T-cell (primary cell): Measurements from ENCODE around the gene MARF1. TPM values are rescaled to one million over a fixed set of nuclear protein-coding genes. Genes with fewer than 3 reads are reported as not detected.
A peak's percentile ranks its signal among the peaks of the same experiment; 100 is the strongest.
"Not testable (repeated sequence)": the region's sequence is repeated elsewhere in the genome, so short reads cannot be mapped to it uniquely, and the experiment has no call there.

Source experiments
- ATAC-seq, 4 experiments: fragments of 200-7000 bp in 3 of 4; fragments of 150-1000 bp in 1 of 4; cut with Tn5 transposase; replicated peaks in 1 of 4; 1 replicate in 3 of 4; 2 replicates in 1 of 4; pipeline ENCODE4 v1.10.0; 2021; ENCODE audit warnings: moderate library complexity in 3 of 4, mild to moderate bottlenecking in 2 of 4, moderate number of reproducible peaks in 1 of 4
- CTCF ChIA-PET, 2 donors: fragments of 300-600 bp; sonication (Branson Sonifier 250); formaldehyde crosslinking; loops; one replicate each; lab custom pipeline; 2022; ENCODE audit warnings: antibody characterized with exemption in 2 of 2; lab: Charles Lee
- POLR2A ChIA-PET, 2 donors: fragments of 300-600 bp; sonication (Branson Sonifier 250); formaldehyde crosslinking; loops; one replicate each; lab custom pipeline; 2022; ENCODE audit warnings: antibody characterized with exemption in 2 of 2; lab: Charles Lee
- DNase-seq, 35 experiments: peaks; one replicate each; pipeline versions ENCODE4 v3.0.0 to v3.0.0-alpha.2; 2013 to 2023
- H3K27ac ChIP-seq: one replicate; pipeline ENCODE4 v1.5.1; 2013; ENCODE audit warnings: low read length
- H3K27me3 ChIP-seq, 2 experiments: replicated peaks in 1 of 2; 1 replicate in 1 of 2; 2 replicates in 1 of 2; pipeline versions ENCODE4 v1.6.1 to v1.7.0; 2013; ENCODE audit warnings: low read length in 1 of 2, mixed read lengths in 1 of 2; ENCODE audit not compliant: control insufficient read depth in 2 of 2, insufficient read depth in 2 of 2; ENCODE audit errors: extremely low read depth in 1 of 2
- H3K36me3 ChIP-seq, 2 donors: 1 replicate in 1 of 2; 2 replicates in 1 of 2; pipeline versions ENCODE4 v1.6.1 to v1.7.0; 2013; ENCODE audit warnings: low read length in 1 of 2; ENCODE audit not compliant: control insufficient read depth in 2 of 2, insufficient read depth in 1 of 2; ENCODE audit errors: extremely low read depth in 1 of 2
- H3K4me1 ChIP-seq, 2 experiments: 1 replicate in 1 of 2; 2 replicates in 1 of 2; pipeline versions ENCODE4 v1.6.1 to v1.7.0; 2013; ENCODE audit warnings: low read length in 2 of 2, mixed read lengths in 1 of 2; ENCODE audit not compliant: insufficient read depth in 2 of 2, control insufficient read depth in 1 of 2; ENCODE audit errors: extremely low read depth in 1 of 2
- H3K4me3 ChIP-seq, 2 donors: 1 replicate in 1 of 2; 2 replicates in 1 of 2; pipeline versions ENCODE4 v1.5.1 to v1.7.0; 2013; ENCODE audit warnings: mild to moderate bottlenecking in 2 of 2, low read length in 1 of 2, moderate library complexity in 1 of 2; ENCODE audit not compliant: control insufficient read depth in 1 of 2; ENCODE audit errors: extremely low read depth in 1 of 2
- H3K9me3 ChIP-seq: 2 replicates; pipeline ENCODE4 v1.7.0; 2013
- H3K27ac Mint-ChIP-seq, 2 donors: one replicate each; pipeline ENCODE4 v1.8.0; 2020 to 2021; ENCODE audit warnings: mild to moderate bottlenecking in 2 of 2, mixed read lengths in 2 of 2
- H3K27me3 Mint-ChIP-seq, 2 donors: one replicate each; pipeline ENCODE4 v1.8.0; 2021 to 2022; ENCODE audit warnings: mixed read lengths in 2 of 2
- H3K36me3 Mint-ChIP-seq: one replicate; pipeline ENCODE4 v1.8.0; 2021; ENCODE audit warnings: mixed read lengths
- H3K4me1 Mint-ChIP-seq, 3 donors: one replicate each; pipeline ENCODE4 v1.8.0; 2020 to 2022; ENCODE audit warnings: mixed read lengths in 3 of 3, mild to moderate bottlenecking in 1 of 3
- H3K4me3 Mint-ChIP-seq, 3 donors: one replicate each; pipeline ENCODE4 v1.8.0; 2020 to 2022; ENCODE audit warnings: mild to moderate bottlenecking in 3 of 3, mixed read lengths in 3 of 3, moderate library complexity in 3 of 3
- H3K9me3 Mint-ChIP-seq, 3 donors: one replicate each; pipeline ENCODE4 v1.8.0; 2020 to 2022; ENCODE audit warnings: mixed read lengths in 3 of 3
- WGBS: methylation state at CpG from one replicate; pipeline ENCODE4 v1.1.5; 2013; ENCODE audit warnings: missing lambda C conversion rate; ENCODE audit not compliant: insufficient coverage; 5-methylcytosine and 5-hydroxymethylcytosine counted together
- total RNA-seq, 35 experiments: library from RNA in 6 of 35; stranded (reverse) in 6 of 35; fragments of 120-200 nt in 1 of 35; gene quantifications; one replicate each; pipeline versions ENCODE4 v1.2.1 to v1.2.4 and lab custom pipeline; 2013 to 2026

The MARF1 gene
- total RNA-seq, 5 donors from 2014 or later (not counting 1 experiment from before 2014, with no cell fraction given), result 151 to 180 (median 177) TPM

DNA sequence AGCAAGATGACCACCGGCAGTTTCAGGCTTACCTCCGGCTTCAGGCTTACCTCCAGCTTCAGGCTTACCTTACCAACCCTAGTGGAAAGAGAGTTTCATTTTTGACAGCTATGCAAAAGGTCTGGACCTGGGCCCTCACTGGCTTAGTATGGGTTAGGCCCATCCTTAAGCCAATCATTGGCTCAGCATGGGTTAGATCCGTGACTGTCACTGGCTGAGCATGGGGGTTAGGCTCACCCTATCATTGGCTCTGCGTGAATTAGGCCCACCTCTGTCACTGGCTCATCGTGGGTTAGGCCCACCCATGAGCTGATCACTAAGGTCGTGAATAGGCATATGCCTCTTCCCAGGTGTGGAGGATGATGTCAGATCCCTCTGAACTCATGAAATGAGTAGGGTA lies 15.2 kb upstream of the MARF1 start:
- no peaks in the 10 kb centered on the region for H3K9me3 Mint-ChIP-seq
- no peaks in the 10 kb centered on the region for H3K27me3 Mint-ChIP-seq
- peaks cover 26% of the 10 kb centered on the region for H3K36me3 Mint-ChIP-seq

DNA sequence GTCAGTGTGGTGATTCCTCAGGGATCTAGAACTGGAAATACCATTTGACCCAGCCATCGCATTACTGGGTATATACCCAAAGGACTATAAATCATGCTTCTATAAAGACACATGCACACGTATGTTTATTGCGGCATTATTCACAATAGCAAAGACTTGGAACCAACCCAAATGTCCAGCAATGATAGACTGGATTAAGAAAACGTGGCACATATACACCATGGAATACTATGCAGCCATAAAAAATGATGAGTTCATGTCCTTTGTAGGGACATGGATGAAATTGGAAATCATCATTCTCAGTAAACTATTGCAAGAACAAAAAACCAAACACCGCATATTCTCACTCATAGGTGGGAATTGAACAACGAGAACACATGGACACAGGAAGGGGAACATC lies 12.6 kb upstream of the MARF1 start:
- peaks cover 66 to 74% (median 69%) of the 10 kb centered on the region in 3 donors for H3K4me1 Mint-ChIP-seq

More for the DNA sequence above, 15.2 kb upstream of the MARF1 start:
- no peak overlapping the region for H3K27ac ChIP-seq
- H3K36me3 ChIP-seq, result peaks cover 0 to 24% of the 10 kb centered on the region in 2 donors
- Mint-ChIP-seq H3K4me3 (no peak overlapping the region), H3K27ac (peak overlapping the region; percentile 75 to 79), H3K4me1 (peaks cover 63 to 72% (median 64%) of the 10 kb centered on the region in 3 donors)
- H3K9me3 ChIP-seq, result no peaks in the 10 kb centered on the region
- no peak overlapping the region for H3K4me3 ChIP-seq
- H3K4me1 ChIP-seq, result peaks cover 6 to 52% of the 10 kb centered on the region in 2 experiments
- no peak for DNase-seq
- CTCF ChIA-PET, result interaction anchor here (0.6 to 1.0 kb wide), 2 partner anchors 14 to 117 kb away, joined by 3 to 7 read pairs; no protein-coding TSS in a partner anchor
- WGBS, result 100% methylated on average over 1 of the region's 6 CpGs
- POLR2A ChIA-PET, result interaction anchor here in 1 of 2 donors (0.6 kb wide), 1 partner anchor 29 kb away, joined by 3 read pairs; no protein-coding TSS in a partner anchor
- ATAC-seq, result no peak
- H3K27me3 ChIP-seq, result no peaks in the 10 kb centered on the region

GRCh38 chr16:15654591-15654990 lies 11.6 kb upstream of the MARF1 start:
- no peaks in the 10 kb centered on the region for H3K27me3 Mint-ChIP-seq
- H3K4me3 Mint-ChIP-seq, result no peak overlapping the region
- WGBS, result 100% methylated on average over 1 of the region's 2 CpGs
- no peak overlapping the region for H3K27ac ChIP-seq
- no peak for DNase-seq
- H3K27me3 ChIP-seq, result no peaks in the 10 kb centered on the region
- H3K4me3 ChIP-seq, result no peak overlapping the region
- no peak for ATAC-seq
- CTCF ChIA-PET, result no interaction called here
- POLR2A ChIA-PET, result no interaction called here
- H3K4me1 ChIP-seq, result peaks cover 10 to 60% of the 10 kb centered on the region in 2 experiments
- peaks cover 14% of the 10 kb centered on the region for H3K36me3 Mint-ChIP-seq
- no peak overlapping the region for H3K27ac Mint-ChIP-seq
- H3K9me3 Mint-ChIP-seq, result no peaks in the 10 kb centered on the region
- peaks cover 0 to 18% of the 10 kb centered on the region in 2 donors for H3K36me3 ChIP-seq
- H3K4me1 Mint-ChIP-seq, result peaks cover 61 to 69% (median 63%) of the 10 kb centered on the region in 3 donors
- H3K9me3 ChIP-seq, result no peaks in the 10 kb centered on the region

More for the DNA sequence above, 12.6 kb upstream of the MARF1 start:
- H3K27me3 ChIP-seq, H3K27me3 Mint-ChIP-seq, H3K9me3 ChIP-seq, H3K4me3 ChIP-seq, H3K9me3 Mint-ChIP-seq, CTCF ChIA-PET, DNase-seq, ATAC-seq, H3K27ac Mint-ChIP-seq, POLR2A ChIA-PET, H3K27ac ChIP-seq, H3K4me3 Mint-ChIP-seq: not testable (repeated sequence)
- WGBS, result no CpG with 5 or more reads among the region's 6 CpGs
- peaks cover 0 to 23% of the 10 kb centered on the region in 2 donors for H3K36me3 ChIP-seq
- H3K4me1 ChIP-seq, result peaks cover 14 to 67% of the 10 kb centered on the region in 2 experiments
- peaks cover 14% of the 10 kb centered on the region for H3K36me3 Mint-ChIP-seq

DNA sequence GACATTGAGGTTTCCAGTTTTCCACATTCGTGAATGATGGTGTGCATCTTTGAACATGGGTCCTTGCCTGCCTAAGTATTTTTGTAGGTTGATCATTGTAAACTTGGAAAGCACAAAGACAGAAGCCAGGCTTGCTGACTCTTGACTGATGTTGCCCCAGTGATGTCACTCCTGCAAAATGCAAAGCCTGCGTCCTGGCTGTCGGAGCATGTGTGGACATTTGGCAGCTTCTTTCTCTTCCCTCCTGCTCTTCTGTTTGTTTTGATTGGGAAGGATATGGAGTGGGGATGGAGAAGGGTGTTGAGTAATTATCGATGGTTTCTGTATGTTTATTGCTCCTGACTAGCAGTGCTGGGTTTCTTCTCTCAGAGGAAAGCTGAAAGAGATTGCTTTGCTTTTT lies 10.3 kb upstream of the MARF1 start:
- H3K4me3 Mint-ChIP-seq, result peak overlapping the region; percentile 57 to 99 (median 59)
- no peaks in the 10 kb centered on the region for H3K27me3 Mint-ChIP-seq
- peaks cover 54 to 60% (median 58%) of the 10 kb centered on the region in 3 donors for H3K4me1 Mint-ChIP-seq
- 100% methylated on average over 3 of the region's 4 CpGs for WGBS
- CTCF ChIA-PET, result interaction anchor here (0.5 to 1.6 kb wide), 3 partner anchors 9 to 230 kb away, joined by 7 to 10 read pairs (median 7); partner anchors contain the start of gene MARF1 (in 1 of the 2)
- Histone ChIP-seq H3K4me3 (no peak overlapping the region), H3K9me3 (no peaks in the 10 kb centered on the region), H3K27me3 (no peaks in the 10 kb centered on the region), H3K4me1 (peaks cover 12 to 51% of the 10 kb centered on the region in 2 experiments), H3K27ac (no peak overlapping the region), H3K36me3 (peaks cover 0 to 18% of the 10 kb centered on the region in 2 donors)
- ATAC-seq (no peak), DNase-seq (no peak)
- H3K36me3 Mint-ChIP-seq, result peaks cover 14% of the 10 kb centered on the region
- H3K27ac Mint-ChIP-seq, result peak overlapping the region; percentile 59 to 74
- H3K9me3 Mint-ChIP-seq, result no peaks in the 10 kb centered on the region
- POLR2A ChIA-PET, result interaction anchor here (0.5 to 0.7 kb wide), 2 partner anchors 9 to 22 kb away, joined by 3 to 4 read pairs; no protein-coding TSS in a partner anchor

GRCh38 chr16:15652293-15653001 lies 9.5 kb upstream of the MARF1 start:
- peak overlapping the region; percentile 57 to 99 (median 99) for H3K4me3 Mint-ChIP-seq
- H3K27ac Mint-ChIP-seq, result peak overlapping the region; percentile 59 to 74
- Histone ChIP-seq H3K27me3 (no peaks in the 10 kb centered on the region), H3K4me1 (peaks cover 12 to 45% of the 10 kb centered on the region in 2 experiments), H3K27ac (no peak overlapping the region), H3K36me3 (peaks cover 0 to 18% of the 10 kb centered on the region in 2 donors), H3K9me3 (no peaks in the 10 kb centered on the region), H3K4me3 (no peak overlapping the region)
- peaks cover 11% of the 10 kb centered on the region for H3K36me3 Mint-ChIP-seq
- no peaks in the 10 kb centered on the region for H3K27me3 Mint-ChIP-seq
- DNase-seq (no peak), ATAC-seq (no peak)
- 94% methylated on average over 8 of the region's 14 CpGs for WGBS
- ChIA-PET CTCF (interaction anchor here (0.5 to 1.6 kb wide), 3 partner anchors 9 to 229 kb away, joined by 7 to 10 read pairs (median 7); partner anchors contain the start of gene MARF1 (in 1 of the 2)), POLR2A (no interaction called here)
- H3K9me3 Mint-ChIP-seq, result no peaks in the 10 kb centered on the region
- peaks cover 46 to 52% (median 50%) of the 10 kb centered on the region in 3 donors for H3K4me1 Mint-ChIP-seq

DNA sequence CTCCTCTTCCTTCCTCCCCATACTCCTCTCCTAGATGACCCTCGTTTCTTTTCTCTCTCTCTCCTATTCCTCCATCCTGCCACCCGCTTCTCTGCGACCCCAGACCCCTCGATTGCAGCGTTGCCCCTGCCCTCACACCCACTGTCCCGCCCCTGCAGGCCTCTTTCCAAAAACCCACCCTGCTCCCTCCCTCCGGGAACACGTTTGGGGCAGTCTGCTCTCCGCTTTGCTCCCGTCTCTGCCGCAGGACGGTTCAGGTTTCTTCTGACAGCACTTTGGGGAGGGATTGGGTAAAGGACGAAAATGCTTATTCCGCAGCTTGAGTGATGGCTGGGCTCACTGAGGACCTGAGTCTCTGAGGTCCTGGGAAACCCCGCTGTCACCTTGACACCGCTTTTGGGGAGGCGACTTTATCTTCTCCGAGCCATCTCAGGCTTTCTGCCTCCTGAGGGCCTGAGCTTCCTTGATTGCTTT lies 7.8 kb upstream of the MARF1 start:
- Histone ChIP-seq H3K27ac (peak overlapping the region; percentile 79), H3K36me3 (peaks cover 0 to 18% of the 10 kb centered on the region in 2 donors), H3K4me1 (peaks cover 12 to 43% of the 10 kb centered on the region in 2 experiments), H3K9me3 (no peaks in the 10 kb centered on the region), H3K4me3 (peak overlapping the region; percentile 90 to 98), H3K27me3 (no peaks in the 10 kb centered on the region)
- Mint-ChIP-seq H3K36me3 (peaks cover 4% of the 10 kb centered on the region), H3K9me3 (no peaks in the 10 kb centered on the region), H3K4me1 (peaks cover 32 to 40% (median 37%) of the 10 kb centered on the region in 3 donors), H3K27ac (peak overlapping the region; percentile 99), H3K4me3 (peak overlapping the region; percentile 98 to 99 (median 99)), H3K27me3 (no peaks in the 10 kb centered on the region)
- 0% methylated on average over 11 of the region's 18 CpGs for WGBS
- DNase-seq (peak in 28 of 35 experiments; percentile 12 to 77 (median 34)), ATAC-seq (peak in 2 of 4 experiments; percentile 5 to 48)
- POLR2A ChIA-PET, result interaction anchor here (0.7 to 0.9 kb wide), 2 partner anchors 8 to 11 kb away, joined by 3 to 18 read pairs; partner anchors contain the start of gene MARF1 (in 1 of the 2)
- CTCF ChIA-PET, result interaction anchor here in 1 of 2 donors (0.7 kb wide), 1 partner anchor 9 kb away, joined by 4 read pairs; no protein-coding TSS in a partner anchor
